Measurements from ENCODE around the gene DPH1.

GRCh38 chr17:2057175-2057759 is 27.3 kb downstream of the DPH1 start:
- TF ChIP-seq CTCF (IDR thresholded peaks at IDR 0.05) (no peak), POLR2A (IDR thresholded peaks at IDR 0.05) (no peak)
